CD4-positive, alpha-beta T cell treated with Interleukin-17A for 4 hours (primary cell): Measurements from ENCODE around the gene TENM4.

Experiments
- DNase-seq: peaks from one replicate; pipeline ENCODE4 v3.0.0-alpha.2; 2020; ENCODE audit warnings: mixed read lengths

Gene TENM4

DNA sequence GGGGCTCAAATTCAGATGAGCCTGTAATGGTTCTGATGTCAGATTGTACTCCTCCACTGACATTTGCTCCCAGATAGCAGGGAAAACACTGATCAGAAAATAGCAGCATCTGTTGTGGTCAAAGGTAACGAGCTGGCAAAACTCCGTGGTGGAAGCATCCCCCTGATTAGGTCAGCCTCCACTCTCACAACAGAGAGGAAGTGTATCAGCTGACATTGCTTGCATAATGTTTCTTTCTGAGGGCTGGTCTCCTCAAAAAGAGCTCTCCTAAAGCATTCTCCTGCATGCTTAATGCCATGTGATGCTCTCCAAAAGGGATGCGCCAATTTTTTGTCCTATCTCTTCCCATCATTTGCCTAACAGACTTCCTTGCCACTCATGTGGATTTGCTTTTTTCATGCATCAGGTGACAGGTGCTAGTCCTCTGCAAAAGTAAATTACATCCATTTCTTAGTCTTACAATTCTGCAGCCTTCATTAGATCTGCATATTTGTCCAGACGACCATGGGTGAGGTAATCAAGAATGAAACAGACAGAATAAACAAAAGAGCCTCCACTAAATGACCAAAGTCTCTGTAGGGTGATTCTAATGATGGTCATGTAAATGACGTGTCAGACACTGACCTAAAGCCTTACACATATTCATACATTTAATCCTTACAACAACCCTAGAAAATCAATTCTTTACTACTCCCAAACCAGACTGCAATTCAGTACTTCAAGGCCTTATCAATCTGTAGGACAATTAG is 6.4 kb upstream of the TENM4 start:
- DNase-seq, result no peak

DNA sequence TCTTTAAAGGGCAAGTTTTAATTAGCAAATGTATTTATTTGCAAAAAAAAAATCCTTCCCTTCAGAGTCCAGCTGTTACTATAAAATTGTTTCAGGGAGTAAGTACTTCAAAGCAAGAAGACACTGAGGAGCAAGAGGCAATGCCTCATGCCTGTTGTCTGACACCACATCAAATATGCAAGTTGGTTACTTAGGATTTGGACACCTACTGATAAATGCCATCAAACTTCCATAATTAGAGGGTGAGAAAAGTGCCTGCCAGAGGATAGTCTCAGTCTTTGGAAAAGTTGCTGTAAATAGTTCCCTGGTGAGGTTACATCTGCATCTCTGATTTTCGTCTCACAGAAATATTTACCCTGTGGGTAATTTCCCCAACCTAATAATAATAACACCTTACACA is 4.1 kb upstream of the TENM4 start:
- DNase-seq, result no peak

- no peak for DNase-seq
Measured at GRCh38 chr11:79441461-79441875, 638 bp upstream of the TENM4 start.

- no peak for DNase-seq
Measured at GRCh38 chr11:79439886-79440570, 802 bp downstream of the TENM4 start.

DNA sequence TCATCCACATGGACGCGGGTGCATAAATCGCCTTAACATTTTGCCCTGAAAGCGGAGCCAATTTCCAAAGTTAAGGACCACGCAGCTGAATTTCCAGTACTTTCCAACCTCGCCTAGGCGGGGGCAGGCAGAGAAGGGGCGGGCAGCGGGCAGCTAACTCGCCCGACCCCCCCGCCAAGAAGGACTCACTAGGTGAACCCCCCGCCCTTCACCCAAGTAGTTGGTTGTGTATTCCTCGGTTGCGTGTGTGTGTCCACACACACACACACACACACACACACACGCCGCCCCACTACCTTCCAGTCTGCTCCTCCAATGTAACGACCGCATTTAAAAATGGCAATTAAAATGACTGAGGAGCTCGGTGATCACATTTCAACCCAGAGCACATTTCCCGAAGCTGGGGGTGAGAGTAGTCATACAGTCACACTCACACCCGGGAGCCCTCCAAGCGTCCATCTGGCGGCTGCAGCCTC is 1.4 kb downstream of the TENM4 start:
- DNase-seq, result no peak

DNA sequence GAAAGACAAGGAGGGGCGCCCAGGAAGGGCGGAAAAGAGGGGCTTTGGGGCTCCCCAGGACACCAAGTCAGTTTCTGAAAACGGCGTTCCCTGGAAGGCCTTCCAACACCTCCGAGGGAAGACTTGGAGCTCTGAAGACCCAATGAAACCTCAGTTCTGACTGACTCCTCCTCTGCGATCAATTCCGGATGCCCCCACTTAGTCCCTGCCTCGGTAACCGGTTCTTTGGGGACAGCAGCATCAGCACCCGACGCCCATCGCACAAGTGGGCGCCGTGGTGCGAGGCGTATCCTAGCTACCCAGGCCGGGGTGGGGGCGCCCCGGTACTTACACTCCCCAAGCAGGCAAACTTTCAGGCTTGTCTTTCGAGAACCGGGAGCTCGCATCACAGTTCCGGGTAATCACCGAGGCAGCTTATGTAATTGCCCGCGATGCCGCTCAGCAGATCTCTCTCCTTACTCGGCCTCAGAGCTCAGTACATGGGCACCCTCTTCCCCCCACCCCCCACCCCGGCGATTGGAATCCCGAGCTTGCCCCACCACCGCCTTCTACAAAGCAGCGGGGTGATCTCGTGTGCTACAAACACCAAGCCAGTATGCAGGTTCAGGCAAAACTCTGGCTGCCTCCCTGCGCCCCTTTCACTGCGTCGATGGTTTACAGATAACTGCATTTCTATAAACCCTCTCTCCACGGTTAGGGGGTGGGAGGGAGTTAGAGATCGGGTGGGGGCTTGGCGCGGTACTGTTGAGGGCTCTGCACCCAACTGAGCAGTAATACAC is 2.0 kb downstream of the TENM4 start:
- DNase-seq, result no peak

- no peak for DNase-seq
Measured at GRCh38 chr11:79437981-79438630, 2.7 kb downstream of the TENM4 start.

DNA sequence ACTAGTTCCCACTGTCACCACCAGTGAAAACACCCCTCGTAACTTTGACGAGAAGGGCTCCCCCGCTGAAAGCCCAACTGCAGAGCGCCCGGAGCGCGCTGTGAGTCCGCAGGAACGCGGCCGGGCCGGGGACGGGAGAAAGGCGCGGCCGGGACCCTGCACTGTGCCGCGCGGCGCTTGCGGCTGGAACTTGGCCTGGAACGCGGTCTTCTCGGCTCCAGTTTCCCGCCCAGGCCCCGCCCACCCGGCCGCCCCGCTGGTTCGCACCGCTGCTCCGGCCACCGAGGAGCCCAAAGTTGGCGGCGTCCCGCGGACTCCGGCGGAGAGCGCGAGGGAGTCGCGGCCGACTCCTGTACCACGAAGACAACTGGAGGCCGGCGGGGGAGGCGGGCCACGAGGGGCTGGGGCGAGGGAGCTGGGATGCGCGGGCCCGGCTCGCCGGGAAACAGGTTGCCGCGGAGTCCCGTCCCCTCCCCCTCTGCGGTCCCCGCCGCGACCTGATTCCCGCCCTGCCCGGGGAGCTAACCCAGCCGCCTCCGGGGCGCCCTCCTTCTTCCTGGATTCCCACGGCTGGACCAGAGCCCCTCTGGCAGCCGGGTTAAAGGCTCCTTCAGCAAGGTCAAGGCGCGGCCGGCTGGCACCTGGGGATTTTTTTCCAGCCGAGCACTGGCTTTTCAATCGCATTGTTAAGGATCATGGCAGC is 3.4 kb downstream of the TENM4 start:
- no peak for DNase-seq

DNA sequence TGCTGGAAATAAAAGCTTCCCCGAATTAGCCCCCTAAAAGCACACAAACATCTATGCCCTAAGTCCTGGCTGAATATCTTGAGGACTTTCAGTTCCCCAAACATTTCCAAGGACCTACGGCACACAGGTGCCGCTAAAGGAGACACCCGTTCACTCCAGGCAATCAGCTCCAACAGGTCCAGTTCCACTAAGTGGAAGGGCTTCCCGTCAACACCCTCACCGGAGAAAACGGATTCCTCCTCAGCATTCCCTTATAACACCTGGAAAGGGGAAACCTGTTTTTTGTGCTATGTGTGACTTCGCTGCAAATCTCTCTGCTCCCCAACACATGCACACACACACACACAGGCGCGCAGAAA is 3.9 kb downstream of the TENM4 start:
- no peak for DNase-seq

GRCh38 chr11:79434283-79434682 is 6.5 kb downstream of the TENM4 start:
- no peak for DNase-seq

GRCh38 chr11:79432138-79432537 is 8.7 kb downstream of the TENM4 start:
- no peak for DNase-seq

DNA sequence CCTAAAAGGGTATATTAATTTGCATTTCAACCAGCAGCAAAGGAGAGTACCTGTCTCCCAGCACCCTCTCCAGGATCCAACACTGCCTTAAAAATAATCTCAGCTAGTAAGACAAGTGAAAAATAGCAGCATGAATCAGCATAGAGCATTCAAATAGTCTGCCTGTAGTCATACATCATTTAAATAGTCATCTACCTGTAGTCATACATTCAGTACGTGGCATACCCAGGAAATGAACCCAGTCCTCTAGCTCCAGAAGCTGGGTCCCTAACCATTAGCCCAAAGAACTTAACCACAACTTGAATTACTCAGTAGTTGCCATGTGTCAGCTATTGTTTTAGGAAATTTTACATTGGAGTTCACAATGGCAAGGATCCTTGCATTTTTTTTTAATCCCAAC is 9.3 kb downstream of the TENM4 start:
- no peak for DNase-seq

DNA sequence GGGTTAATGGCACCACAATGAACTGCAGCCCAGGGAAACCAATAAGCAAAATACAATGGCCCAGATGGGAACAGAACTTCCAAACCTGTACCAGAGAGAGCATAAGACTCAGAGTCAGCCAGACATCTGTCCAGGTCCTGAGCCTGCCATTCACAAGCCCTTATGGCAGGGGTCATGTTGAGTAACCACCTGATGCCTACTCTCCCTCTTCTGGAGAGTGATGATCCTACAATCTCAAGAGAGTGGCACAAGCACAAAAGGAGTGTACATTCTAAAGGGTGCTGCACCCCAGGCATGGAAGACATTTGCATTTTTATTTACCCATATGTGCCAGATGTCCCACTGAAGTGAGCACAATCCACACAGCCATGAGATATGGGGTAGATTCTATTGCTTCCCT is 10.6 kb downstream of the TENM4 start:
- no peak for DNase-seq

DNA sequence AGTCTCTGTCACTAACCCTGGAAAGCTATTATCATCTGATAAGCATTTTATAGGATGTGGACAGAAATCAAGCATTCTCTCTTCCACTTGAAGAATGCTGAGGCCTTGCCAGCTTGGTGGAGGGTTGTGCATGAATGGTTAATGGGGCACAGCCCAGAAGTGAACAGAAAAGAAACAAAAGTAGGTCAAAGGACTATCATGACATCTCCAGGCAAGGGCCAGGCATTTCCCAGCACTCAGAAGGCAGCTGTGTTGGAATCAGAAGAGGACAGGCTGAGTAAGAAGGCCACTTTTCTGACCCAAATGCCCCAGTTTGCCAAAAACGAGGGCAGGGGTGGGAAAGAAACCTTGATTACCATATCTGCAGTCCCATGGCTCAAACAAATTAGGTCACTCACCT is 12.4 kb downstream of the TENM4 start:
- no peak for DNase-seq

DNA sequence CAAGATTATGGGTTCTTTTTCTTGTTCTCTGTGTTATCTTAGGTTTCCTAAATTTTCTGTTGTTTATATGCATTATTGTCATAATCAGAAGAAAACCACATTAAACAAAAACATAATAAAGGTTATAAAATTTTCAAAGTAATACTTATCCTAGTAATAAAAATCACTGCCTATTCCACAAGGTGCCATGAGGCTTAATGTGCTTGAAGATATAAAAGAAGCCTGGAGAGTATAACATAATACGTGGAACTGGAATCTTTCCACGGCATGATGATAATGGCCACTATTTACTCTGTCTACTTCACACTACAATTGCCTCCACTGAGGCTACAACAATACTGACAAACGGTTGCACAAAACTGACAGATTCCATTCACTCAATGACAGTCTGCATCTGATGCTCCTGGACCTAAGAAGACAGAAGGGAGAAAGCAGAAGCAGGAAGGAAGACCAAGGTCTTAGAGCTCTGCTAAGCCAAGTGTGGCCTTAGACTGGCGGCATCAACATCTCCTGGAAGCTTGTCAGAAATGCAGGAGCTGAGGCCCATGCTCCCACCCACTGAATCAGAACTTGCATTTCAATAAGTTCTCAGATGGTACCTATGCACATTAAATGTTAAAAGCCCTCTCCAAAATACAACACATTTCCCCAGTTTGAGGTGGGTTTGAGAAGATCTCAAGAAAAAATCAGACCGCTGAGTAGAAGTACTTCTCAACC is 13.1 kb downstream of the TENM4 start:
- no peak for DNase-seq

DNA sequence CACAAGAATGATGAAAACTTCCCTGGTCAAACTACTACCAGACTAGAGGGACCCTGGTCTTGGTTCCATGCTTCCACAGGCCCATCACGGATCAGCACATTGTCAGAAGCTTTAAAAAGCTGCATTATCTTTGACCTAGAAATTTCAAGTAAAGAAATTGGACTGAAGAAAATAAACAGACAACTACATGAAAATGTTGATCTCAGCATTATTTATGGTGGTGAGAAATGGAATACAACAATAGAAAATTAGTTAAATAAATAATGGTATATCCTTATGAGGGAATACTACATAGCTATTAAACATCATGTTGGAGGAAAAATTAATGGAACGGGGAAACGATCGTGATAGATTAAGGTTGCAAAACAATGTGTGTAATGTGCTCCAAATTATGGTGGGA is 13.7 kb downstream of the TENM4 start:
- no peak for DNase-seq

DNA sequence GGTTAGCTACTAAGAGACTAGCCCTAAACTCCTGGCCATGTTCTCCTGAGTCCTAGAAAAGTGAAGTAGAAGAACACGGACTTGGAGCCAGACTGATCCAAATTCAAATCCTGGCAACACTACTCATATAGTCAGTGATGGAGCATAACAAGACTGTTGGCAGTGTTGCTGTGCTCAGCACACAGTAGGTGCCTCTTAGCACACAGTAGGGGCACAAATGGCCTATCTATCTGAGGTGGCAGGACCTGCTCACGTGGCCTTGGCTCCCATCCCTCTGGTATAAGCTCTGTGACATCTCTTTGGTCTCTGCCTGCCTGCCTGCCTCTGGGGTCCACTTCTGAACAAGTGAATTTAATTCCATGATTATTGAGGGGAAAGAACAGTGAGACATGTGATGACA is 15.4 kb downstream of the TENM4 start:
- no peak for DNase-seq

DNA sequence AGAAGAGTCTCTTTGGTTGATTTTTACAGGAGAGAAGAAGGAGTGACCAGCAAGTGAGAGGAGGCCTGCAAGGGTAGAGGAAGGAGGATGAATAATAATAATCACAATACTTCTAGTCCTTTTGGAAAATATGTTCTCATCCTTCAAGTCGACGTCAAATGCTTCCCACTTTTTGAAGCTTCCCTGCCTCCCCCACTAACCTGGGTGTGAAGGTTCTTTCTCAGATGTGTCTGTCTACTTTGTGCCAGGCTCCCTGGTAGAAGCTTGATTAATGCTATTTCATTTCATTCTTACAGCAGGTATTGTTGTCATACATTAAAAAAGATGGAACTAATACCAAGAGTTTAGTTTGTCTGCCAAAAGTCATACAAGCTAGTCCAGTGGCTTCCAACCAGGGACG is 17.1 kb downstream of the TENM4 start:
- DNase-seq, result no peak

GRCh38 chr11:79422866-79423265 is 18.0 kb downstream of the TENM4 start:
- DNase-seq, result no peak

- no peak for DNase-seq
Measured at GRCh38 chr11:79421820-79422219, 19.0 kb downstream of the TENM4 start.

DNA sequence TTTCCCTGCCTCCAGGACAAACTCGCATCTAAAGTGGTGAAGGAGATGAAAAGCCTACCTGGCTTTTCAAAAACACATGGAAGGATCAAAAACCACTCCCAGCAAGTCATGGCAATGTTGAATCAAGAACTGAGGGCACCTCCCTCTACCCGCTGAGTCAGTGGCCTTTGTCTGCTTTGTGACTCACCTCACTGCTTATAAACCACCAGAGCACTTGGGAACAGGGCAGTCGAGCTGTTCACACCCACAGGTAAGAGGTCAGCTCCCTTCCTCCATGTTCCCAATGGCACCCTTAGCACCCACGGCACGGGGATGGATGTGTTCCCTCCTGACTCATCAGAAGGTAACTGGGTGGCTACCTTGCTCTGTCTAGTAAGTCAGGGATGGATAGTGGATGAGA is 21.7 kb downstream of the TENM4 start:
- no peak for DNase-seq

DNA sequence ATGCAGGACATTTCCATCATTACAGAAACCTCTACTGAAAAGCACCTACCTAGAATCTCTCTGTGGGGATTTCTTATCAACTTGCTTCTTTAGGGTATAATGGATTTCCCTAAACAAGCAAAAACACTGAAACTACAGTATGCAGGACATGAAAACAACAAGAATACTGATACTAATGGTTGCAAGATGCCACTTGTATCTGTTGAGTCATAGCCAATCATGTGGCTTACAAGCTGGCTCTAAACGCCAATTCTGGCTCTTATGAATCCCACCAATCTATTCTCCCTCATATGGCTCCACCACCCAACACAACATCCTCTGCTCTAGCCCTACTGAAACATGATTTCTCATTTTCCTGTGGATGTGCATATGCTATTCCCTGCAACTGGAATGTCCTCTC is 22.6 kb downstream of the TENM4 start:
- DNase-seq, result no peak
